ENCODE measurements around the gene HOXB4. TPM values are rescaled to one million over a fixed set of nuclear protein-coding genes. Genes with fewer than 3 reads are reported as not detected.

Gene HOXB4
- total RNA-seq, 4 donors from 2014 or later = 0.67 to 1.2 (median 0.80) TPM

DNA sequence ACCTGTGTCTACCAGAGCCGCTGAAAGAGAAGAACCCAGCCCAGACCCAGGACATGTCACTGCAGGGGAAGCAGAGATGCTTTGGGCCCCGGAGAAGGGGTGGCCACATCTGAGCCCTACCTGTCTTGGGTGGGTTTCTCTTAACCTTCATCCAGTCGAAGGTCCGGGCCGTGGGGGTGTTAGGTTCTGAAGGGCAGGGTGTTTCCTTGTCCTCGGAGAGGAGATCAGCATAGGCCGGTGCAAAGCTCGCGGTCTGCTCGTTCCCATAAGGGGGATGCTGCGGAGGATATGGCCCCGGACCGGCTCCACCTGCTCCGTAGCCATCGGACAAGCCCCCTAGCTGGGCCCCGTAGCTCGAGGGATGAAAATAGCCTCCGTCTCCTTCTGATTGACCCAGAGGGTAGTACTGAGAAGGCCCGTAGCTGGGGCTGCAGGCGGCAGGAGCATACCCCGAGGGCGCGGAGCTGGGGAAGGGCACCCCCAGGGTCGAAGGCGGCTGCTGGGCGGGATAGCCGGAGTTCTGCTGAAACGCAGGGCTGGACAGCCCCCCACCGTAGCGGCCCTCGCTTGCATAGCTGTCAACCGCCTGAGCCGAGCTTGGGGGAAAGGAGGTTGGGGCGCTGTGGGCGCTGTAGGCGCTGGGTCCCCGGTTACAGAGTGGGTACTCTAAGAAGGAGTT is 47.8 kb downstream of the HOXB4 start:
- 56 to 65% methylated on average over 11 to 17 of the region's 37 CpGs for WGBS, 2 donors
- Histone ChIP-seq H3K9me3 (no peaks in the 10 kb centered on the region), H3K36me3 (no peaks in the 10 kb centered on the region), H3K27ac (no peak overlapping the region), H3K27me3 (peaks cover 17% of the 10 kb centered on the region), H3K4me1 (no peaks in the 10 kb centered on the region), H3K4me3 (replicated peaks in 1 of 3) (no peak overlapping the region)
- no peak for DNase-seq
- intact Hi-C loops (cut with DNase I) = no loop called here
- TF ChIP-seq POLR2A (IDR thresholded peaks at IDR 0.05) = no peak
- TF ChIP-seq, protein P1, sequence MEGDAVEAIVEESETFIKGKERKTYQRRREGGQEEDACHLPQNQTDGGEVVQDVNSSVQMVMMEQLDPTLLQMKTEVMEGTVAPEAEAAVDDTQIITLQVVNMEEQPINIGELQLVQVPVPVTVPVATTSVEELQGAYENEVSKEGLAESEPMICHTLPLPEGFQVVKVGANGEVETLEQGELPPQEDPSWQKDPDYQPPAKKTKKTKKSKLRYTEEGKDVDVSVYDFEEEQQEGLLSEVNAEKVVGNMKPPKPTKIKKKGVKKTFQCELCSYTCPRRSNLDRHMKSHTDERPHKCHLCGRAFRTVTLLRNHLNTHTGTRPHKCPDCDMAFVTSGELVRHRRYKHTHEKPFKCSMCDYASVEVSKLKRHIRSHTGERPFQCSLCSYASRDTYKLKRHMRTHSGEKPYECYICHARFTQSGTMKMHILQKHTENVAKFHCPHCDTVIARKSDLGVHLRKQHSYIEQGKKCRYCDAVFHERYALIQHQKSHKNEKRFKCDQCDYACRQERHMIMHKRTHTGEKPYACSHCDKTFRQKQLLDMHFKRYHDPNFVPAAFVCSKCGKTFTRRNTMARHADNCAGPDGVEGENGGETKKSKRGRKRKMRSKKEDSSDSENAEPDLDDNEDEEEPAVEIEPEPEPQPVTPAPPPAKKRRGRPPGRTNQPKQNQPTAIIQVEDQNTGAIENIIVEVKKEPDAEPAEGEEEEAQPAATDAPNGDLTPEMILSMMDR (IDR thresholded peaks at IDR 0.05) = no peak

DNA sequence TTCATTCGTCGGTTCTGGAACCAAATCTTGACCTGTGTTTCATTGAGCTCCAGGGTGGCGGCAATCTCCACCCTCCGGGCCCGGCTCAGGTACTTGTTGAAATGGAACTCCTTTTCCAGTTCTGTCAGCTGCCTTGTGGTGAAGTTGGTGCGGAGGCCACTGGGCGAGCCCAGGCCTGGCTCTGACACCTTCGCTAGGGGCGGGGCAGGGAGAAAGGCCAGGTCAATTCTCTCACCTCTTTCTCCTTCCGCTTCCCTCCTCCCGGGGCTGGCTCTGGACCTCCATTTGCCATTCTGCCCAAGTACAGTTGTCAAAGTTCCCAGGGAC is 48.5 kb downstream of the HOXB4 start:
- Histone ChIP-seq H3K36me3 (no peaks in the 10 kb centered on the region), H3K4me3 (replicated peaks in 1 of 3) (no peak overlapping the region), H3K27me3 (peaks cover 17% of the 10 kb centered on the region), H3K27ac (no peak overlapping the region), H3K4me1 (no peaks in the 10 kb centered on the region), H3K9me3 (no peaks in the 10 kb centered on the region)
- WGBS, 2 donors = 77 to 85% methylated on average over 11 of the region's 11 CpGs
- no peak for DNase-seq
- intact Hi-C loops (cut with DNase I) = no loop called here
- TF ChIP-seq POLR2A (IDR thresholded peaks at IDR 0.05) = no peak
- TF ChIP-seq, protein P1 (IDR thresholded peaks at IDR 0.05) = no peak

- Histone ChIP-seq H3K36me3 (no peaks in the 10 kb centered on the region), H3K4me1 (no peaks in the 10 kb centered on the region), H3K27ac (no peak overlapping the region), H3K27me3 (peaks cover 17% of the 10 kb centered on the region), H3K4me3 (replicated peaks in 1 of 3) (no peak overlapping the region), H3K9me3 (no peaks in the 10 kb centered on the region)
- no peak for TF ChIP-seq POLR2A (IDR thresholded peaks at IDR 0.05)
- TF ChIP-seq, protein P1 (IDR thresholded peaks at IDR 0.05) = no peak
- intact Hi-C loops (cut with DNase I) = no loop called here
- DNase-seq = no peak
- WGBS, 2 donors = 86 to 87% methylated on average over 11 of the region's 11 CpGs
Measured at GRCh38 chr17:48528936-48529682, 49.0 kb downstream of the HOXB4 start.

DNA sequence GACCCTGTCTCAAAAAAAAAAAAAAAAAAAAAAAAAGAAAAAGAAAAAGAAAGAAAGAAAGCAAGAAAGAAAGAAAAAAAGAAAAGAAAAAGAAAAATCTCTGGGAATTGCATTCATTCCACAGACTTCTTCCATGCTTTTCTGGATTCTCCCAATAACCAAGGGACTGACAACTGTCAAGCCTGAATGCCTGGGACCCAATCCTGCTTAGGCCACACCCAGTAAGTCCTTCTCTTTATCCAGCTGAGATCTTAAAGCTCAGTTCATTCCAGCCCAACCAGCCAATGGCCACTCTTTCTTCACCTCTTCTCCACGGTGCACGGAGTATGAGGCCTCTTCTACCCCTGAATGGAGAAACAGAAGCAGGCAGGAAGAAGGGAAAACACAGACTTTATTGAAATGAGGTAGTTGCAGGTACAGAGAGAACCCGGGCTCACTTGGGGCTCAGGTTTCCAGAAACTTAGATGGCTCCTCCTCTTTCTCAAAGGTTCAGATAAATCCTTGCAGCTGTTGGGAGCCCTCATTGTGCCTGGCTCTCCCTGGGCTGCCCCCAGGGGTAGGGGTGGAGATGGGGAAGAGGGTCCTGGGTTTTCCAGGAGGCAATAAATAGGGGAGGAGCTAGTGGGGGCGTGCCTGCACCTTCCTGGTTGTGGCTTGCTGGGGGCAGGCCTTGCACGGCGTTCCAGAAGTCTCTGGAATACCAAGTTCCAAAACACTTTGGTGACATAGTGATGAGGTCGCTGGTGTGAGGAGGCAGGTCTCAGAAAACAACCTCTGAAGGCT is 49.8 kb downstream of the HOXB4 start:
- no peak overlapping the region for H3K27ac ChIP-seq
- 41 to 53% methylated on average over 7 of the region's 7 CpGs for WGBS, 2 donors
- no peaks in the 10 kb centered on the region for H3K36me3 ChIP-seq
- no peak for DNase-seq
- H3K4me3 ChIP-seq (replicated peaks in 1 of 3) = no peak overlapping the region
- intact Hi-C loops (cut with DNase I) = no loop called here
- peaks cover 17% of the 10 kb centered on the region for H3K27me3 ChIP-seq
- no peak for TF ChIP-seq POLR2A (IDR thresholded peaks at IDR 0.05)
- TF ChIP-seq, protein P1 (IDR thresholded peaks at IDR 0.05) = no peak
- H3K4me1 ChIP-seq = no peaks in the 10 kb centered on the region
- H3K9me3 ChIP-seq = no peaks in the 10 kb centered on the region
